ENCODE results near the gene CXorf51B.
"Not testable (repeated sequence)": the region's sequence is repeated elsewhere in the genome, so short reads cannot be mapped to it uniquely, and the experiment has no call there.

Gene CXorf51B

DNA sequence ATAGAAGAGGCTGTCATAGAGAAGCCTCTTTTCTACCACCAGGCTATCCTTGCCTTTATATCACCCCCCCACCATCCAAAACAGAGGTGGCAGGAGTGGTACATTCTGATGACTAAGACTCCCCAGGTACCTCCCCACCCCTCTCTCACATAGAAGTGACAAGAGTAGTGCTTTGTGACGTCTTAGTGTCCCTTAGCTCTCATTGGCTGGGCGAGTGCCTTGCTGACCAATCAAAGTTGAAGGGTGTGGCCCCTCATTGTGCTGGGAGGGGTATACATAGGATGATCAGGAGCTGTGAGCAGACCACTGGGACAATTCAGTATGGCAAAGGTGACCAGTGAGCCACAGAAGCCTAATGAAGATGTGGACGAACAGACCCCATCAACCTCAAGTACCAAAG lies at the start of gene CXorf51B:
Gene CXorf51B, plus strand, starts transcription at position 301 of the 400 bp plus-strand sequence. Its CDS starts 21 bp downstream, at position 322.
- DNase-seq (ENCODE audit: low read depth) = not testable (repeated sequence)

GRCh38 chrX:146814644-146815043 lies 5.1 kb downstream of the CXorf51B start, which contains the start of gene CXorf51A:
TSS of gene CXorf51A (minus strand) at chrX:146814744. CDS start at chrX:146814723, 21 bp downstream.
- not testable (repeated sequence) for DNase-seq (ENCODE audit: low read depth)

DNA sequence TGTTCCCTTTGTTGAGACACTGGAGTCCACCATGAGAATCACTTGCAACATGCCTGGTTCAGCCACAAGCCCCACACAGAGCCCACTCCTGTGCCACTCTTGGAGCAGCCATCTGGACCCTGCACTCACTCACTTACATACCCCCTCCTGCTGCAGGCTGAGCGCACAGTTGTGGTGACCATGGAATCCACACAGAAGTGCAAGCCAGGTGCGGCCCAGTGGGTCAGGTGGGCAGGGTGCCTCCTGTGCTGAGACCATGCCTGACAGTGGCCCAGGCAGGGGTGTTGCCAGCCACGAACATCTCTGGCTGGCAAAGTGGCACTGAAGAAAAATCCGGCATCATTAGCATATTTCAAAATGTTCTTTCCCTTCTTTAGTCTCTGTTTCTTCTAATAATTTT lies 22.4 kb downstream of the CXorf51B start:
- no peak for DNase-seq (ENCODE audit: low read depth)

DNA sequence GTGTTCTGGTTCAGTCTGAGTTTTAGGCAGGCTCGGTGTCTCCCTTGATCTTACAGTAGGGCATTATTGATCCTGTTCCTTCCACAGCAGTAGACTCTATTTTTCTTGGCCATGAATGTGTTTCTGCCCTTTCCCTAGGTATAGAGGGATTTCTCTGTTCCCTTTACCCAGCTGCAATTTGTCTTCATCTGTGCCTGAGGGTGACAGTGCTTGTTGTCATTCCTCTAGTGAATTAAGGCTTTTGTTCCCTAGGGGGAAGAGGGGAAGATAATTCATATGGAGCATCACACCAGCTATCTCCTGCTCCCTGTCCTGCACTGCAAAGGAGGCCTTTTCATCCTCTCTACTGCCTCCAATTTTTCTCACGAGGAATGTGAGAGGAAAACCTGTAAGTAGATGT lies 44.7 kb downstream of the CXorf51B start:
- DNase-seq (ENCODE audit: low read depth) = no peak

All from amniotic epithelial cell (primary cell).